Measurements from ENCODE around the gene BMP10.

Gene BMP10

DNA sequence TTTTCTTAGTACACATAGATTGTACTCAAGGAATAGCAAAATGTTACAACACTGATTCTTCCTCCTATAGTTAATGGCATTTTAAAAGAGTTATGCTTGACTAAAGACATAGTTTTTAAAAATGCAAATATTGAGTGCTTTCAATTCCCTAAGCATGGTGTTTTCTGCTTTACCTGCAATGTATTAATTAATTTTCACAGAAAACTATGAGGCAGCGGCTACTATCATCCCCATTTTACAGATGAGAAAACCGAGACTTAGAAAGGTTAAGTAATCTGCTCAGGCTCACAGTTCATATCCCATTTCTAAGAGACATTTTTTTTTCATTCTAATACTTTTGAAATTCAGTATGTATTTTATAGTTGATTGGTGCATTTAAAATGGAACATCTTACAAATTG lies 38.0 kb downstream of the BMP10 start:
- no peak overlapping the region for H3K4me3 ChIP-seq (ENCODE audit: low read depth, low read length)
- DNase-seq (ENCODE audit: low read depth), result no peak
- TF ChIP-seq CTCF (IDR thresholded peaks at IDR 0.05; ENCODE audit: low read depth, low read length), result no peak
- TF ChIP-seq MAX (IDR thresholded peaks at IDR 0.05; ENCODE audit: low read depth, low read length), result no peak
- TF ChIP-seq MYC (IDR thresholded peaks at IDR 0.05; ENCODE audit: low read depth, low read length), result no peak
- no peak for TF ChIP-seq POLR2A (IDR thresholded peaks at IDR 0.05; ENCODE audit: extremely low read depth, insufficient read length)

GRCh38 chr2:68832233-68832869 lies 38.8 kb downstream of the BMP10 start:
- peak; percentile 43; the same call in 1 of the 2 replicates for TF ChIP-seq MYC (IDR thresholded peaks at IDR 0.05; ENCODE audit: low read depth, low read length)
- TF ChIP-seq MAX (IDR thresholded peaks at IDR 0.05; ENCODE audit: low read depth, low read length), result peak; percentile 83
- no peak for TF ChIP-seq POLR2A (IDR thresholded peaks at IDR 0.05; ENCODE audit: extremely low read depth, insufficient read length)
- H3K4me3 ChIP-seq (ENCODE audit: low read depth, low read length), result no peak overlapping the region
- peak; percentile 96 for DNase-seq (ENCODE audit: low read depth)

DNA sequence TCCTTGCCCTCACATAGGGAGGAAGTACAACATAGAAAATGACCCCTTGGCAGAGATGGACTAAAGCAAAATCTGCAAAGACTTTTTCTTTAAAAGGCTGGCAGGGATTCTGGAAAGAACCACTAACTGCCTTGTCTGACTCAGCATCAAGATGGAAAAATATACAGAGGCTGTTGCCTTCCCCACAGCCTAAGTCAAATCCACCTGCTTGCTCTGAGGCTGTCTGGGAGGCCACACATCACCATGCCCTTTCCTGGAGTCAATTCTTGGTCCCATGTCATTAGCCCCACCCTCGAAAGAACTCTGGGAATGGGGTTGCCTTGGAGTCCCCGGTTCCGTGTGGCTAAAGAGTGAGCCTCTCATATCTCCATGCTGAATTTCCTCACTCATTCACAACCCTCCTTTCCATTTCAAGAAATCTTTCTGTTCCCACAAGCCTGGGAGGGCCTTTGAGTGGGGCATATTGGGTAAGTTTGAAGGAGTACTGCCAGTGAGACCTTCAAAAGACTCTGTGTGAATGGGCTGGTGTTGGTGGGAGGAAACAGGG lies 39.4 kb downstream of the BMP10 start:
- H3K4me3 ChIP-seq (ENCODE audit: low read depth, low read length), result no peak overlapping the region
- TF ChIP-seq CTCF (IDR thresholded peaks at IDR 0.05; ENCODE audit: low read depth, low read length) (no peak), POLR2A (IDR thresholded peaks at IDR 0.05; ENCODE audit: extremely low read depth, insufficient read length) (no peak), MYC (IDR thresholded peaks at IDR 0.05; ENCODE audit: low read depth, low read length) (no peak), MAX (IDR thresholded peaks at IDR 0.05; ENCODE audit: low read depth, low read length) (no peak)
- no peak for DNase-seq (ENCODE audit: low read depth)

- TF ChIP-seq MYC (IDR thresholded peaks at IDR 0.05; ENCODE audit: low read depth, low read length), result no peak
- TF ChIP-seq CTCF (IDR thresholded peaks at IDR 0.05; ENCODE audit: low read depth, low read length), result no peak
- no peak for TF ChIP-seq MAX (IDR thresholded peaks at IDR 0.05; ENCODE audit: low read depth, low read length)
- no peak for TF ChIP-seq POLR2A (IDR thresholded peaks at IDR 0.05; ENCODE audit: extremely low read depth, insufficient read length)
- peak overlapping the region; percentile 0 for H3K4me3 ChIP-seq (ENCODE audit: low read depth, low read length)
- no peak for DNase-seq (ENCODE audit: low read depth)
These were observed 41.4 kb downstream of the BMP10 start for GRCh38 chr2:68829749-68830148.

DNA sequence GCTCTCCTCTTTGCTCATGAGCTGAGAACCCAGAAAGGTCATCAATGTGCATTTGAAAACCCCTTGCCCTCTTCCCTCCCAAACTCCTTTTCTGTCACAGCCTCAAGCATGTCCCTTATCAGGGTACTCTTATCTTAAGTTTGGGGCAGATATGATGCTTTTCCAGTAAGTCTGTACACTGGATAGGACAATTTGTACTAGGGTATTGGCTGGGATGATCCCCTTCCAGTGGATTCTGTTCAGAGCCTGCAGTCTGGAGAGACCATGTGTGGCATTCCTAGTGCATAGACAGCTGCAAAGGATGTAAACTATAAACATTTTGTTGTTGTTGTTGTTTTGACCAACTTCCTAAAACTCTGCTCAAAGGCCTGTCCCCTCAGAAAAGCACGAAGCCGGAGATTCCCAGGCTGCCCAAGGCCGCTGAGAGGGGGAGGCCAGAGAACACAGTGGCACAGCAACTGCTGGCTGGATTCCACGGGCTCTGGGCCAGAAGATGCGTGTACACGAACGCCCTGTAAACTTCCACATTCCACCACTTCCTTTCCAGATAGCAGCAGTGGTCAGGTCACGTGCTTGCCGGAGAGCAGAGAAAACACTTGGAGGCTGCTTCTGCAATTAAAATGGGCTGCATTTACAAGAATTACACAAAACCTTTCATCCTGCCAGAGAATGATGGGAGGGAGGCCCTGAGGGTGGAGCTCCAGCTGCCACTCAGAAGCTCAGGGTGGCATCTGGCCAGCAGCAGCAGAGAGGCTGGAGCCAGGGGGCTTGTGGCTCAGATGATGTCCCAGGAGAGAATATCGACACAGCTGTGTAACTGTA lies 42.1 kb downstream of the BMP10 start:
- DNase-seq (ENCODE audit: low read depth), result peak; percentile 99
- peak overlapping the region; percentile 0 for H3K4me3 ChIP-seq (ENCODE audit: low read depth, low read length)
- TF ChIP-seq POLR2A (IDR thresholded peaks at IDR 0.05; ENCODE audit: extremely low read depth, insufficient read length) (no peak), MYC (IDR thresholded peaks at IDR 0.05; ENCODE audit: low read depth, low read length) (peak; percentile 90), CTCF (IDR thresholded peaks at IDR 0.05; ENCODE audit: low read depth, low read length) (no peak), MAX (IDR thresholded peaks at IDR 0.05; ENCODE audit: low read depth, low read length) (peak; percentile 99)

GRCh38 chr2:68827666-68828065 lies 43.5 kb downstream of the BMP10 start:
- H3K4me3 ChIP-seq (ENCODE audit: low read depth, low read length), result no peak overlapping the region
- TF ChIP-seq CTCF (IDR thresholded peaks at IDR 0.05; ENCODE audit: low read depth, low read length), result no peak
- no peak for TF ChIP-seq POLR2A (IDR thresholded peaks at IDR 0.05; ENCODE audit: extremely low read depth, insufficient read length)
- no peak for TF ChIP-seq MYC (IDR thresholded peaks at IDR 0.05; ENCODE audit: low read depth, low read length)
- TF ChIP-seq MAX (IDR thresholded peaks at IDR 0.05; ENCODE audit: low read depth, low read length), result no peak
- DNase-seq (ENCODE audit: low read depth), result no peak

Measured in NB4 (cell line).